Common myeloid progenitor, CD34-positive (primary cell): ENCODE results near the gene SPDYE3.
"Not testable (repeated sequence)": the region's sequence is repeated elsewhere in the genome, so short reads cannot be mapped to it uniquely, and the experiment has no call there.

Experiments used
- CTCF ChIA-PET: fragments of 350-600 bp; sonication (Branson Sonifier 250); formaldehyde crosslinking; loops from one replicate; lab custom pipeline; 2021; ENCODE audit warnings: antibody characterized with exemption; lab: Charles Lee
- POLR2A ChIA-PET: fragments of 350-600 bp; sonication (Branson Sonifier 250); formaldehyde crosslinking; loops from one replicate; lab custom pipeline; 2021; ENCODE audit warnings: antibody characterized with exemption; lab: Charles Lee
- DNase-seq, 3 donors: peaks; one replicate each; pipeline versions ENCODE4 v3.0.0 to v3.0.0-alpha.2; 2013
- H3K27ac ChIP-seq, 2 experiments: 1 replicate in 1 of 2; 2 replicates in 1 of 2; pipeline ENCODE4 v1.7.0; 2013; ENCODE audit warnings: inconsistent platforms in 2 of 2, low read length in 2 of 2, mild to moderate bottlenecking in 2 of 2, low read depth in 1 of 2, moderate library complexity in 1 of 2; ENCODE audit not compliant: severe bottlenecking in 2 of 2, insufficient read depth in 1 of 2, poor library complexity in 1 of 2
- H3K27me3 ChIP-seq, 5 experiments: replicated peaks in 2 of 5; 1 replicate in 3 of 5; 2 replicates in 2 of 5; pipeline versions ENCODE4 v1.6.1 to v1.7.0; 2013; ENCODE audit warnings: low read length in 4 of 5, mild to moderate bottlenecking in 2 of 5, moderate library complexity in 2 of 5, inconsistent platforms in 1 of 5; ENCODE audit not compliant: insufficient read depth in 5 of 5, control insufficient read depth in 4 of 5
- H3K36me3 ChIP-seq, 4 experiments: 1 replicate in 2 of 4; 2 replicates in 2 of 4; pipeline versions ENCODE4 v1.6.1 to v1.7.0; 2013; ENCODE audit warnings: low read length in 3 of 4, control low read depth in 1 of 4, mild to moderate bottlenecking in 1 of 4; ENCODE audit not compliant: control insufficient read depth in 4 of 4, insufficient read depth in 4 of 4
- H3K4me1 ChIP-seq, 4 experiments: 1 replicate in 3 of 4; 2 replicates in 1 of 4; pipeline versions ENCODE4 v1.6.1 to v1.7.1; 2013; ENCODE audit warnings: low read length in 3 of 4, mild to moderate bottlenecking in 3 of 4, control low read depth in 1 of 4, inconsistent platforms in 1 of 4, moderate library complexity in 1 of 4; ENCODE audit not compliant: control insufficient read depth in 4 of 4, insufficient read depth in 4 of 4; ENCODE audit errors: control extremely low read depth in 1 of 4
- H3K4me3 ChIP-seq, 7 experiments: 1 replicate in 4 of 7; 2 replicates in 3 of 7; pipeline versions ENCODE4 v1.5.1 to v1.7.0; 2013; ENCODE audit warnings: mild to moderate bottlenecking in 7 of 7, low read length in 6 of 7, moderate library complexity in 6 of 7, inconsistent platforms in 2 of 7, low read depth in 2 of 7, control low read depth in 1 of 7; ENCODE audit not compliant: insufficient read depth in 4 of 7, control insufficient read depth in 1 of 7; ENCODE audit errors: extremely low read depth in 1 of 7
- H3K9me3 ChIP-seq, 5 experiments: 1 replicate in 4 of 5; 2 replicates in 1 of 5; pipeline versions ENCODE4 v1.6.1 to v1.7.1; 2013; ENCODE audit warnings: low read length in 4 of 5, mild to moderate bottlenecking in 2 of 5, inconsistent platforms in 1 of 5, low read depth in 1 of 5, moderate library complexity in 1 of 5; ENCODE audit not compliant: control insufficient read depth in 4 of 5, insufficient read depth in 2 of 5; ENCODE audit errors: control extremely low read depth in 1 of 5
- WGBS: methylation state at CpG from one replicate; pipeline ENCODE4 v1.1.5; 2013; ENCODE audit not compliant: insufficient coverage; 5-methylcytosine and 5-hydroxymethylcytosine counted together

Gene SPDYE3

DNA sequence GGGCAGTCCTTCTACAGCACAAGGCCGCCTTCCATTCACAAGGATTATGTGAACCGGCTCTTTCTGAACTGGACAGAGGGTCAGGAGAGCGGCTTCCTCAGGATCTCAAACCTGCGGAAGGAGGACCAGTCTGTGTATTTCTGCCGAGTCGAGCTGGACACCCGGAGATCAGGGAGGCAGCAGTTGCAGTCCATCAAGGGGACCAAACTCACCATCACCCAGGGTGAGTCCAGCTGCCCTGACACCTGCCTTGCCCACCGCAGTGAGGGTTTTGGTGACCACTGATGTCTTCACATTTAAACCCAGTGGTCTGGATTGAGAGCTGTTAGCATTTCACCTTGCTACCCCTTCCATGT is 51.3 kb downstream of the SPDYE3 start:
- POLR2A ChIA-PET: no interaction called here
- 99% methylated on average over 8 of the region's 8 CpGs for WGBS
- Histone ChIP-seq H3K36me3 (peaks cover 26 to 91% (median 70%) of the 10 kb centered on the region in 4 experiments), H3K4me3 (no peak overlapping the region), H3K27ac (no peak overlapping the region), H3K4me1 (peaks cover 0 to 5% (median 0%) of the 10 kb centered on the region in 4 experiments), H3K27me3 (no peaks in the 10 kb centered on the region), H3K9me3 (no peaks in the 10 kb centered on the region)
- CTCF ChIA-PET: interaction anchor here (0.6 to 3.9 kb wide), 7 partner anchors 10 to 96 kb away, joined by 3 to 28 read pairs (median 4); no protein-coding TSS in a partner anchor
- no peak for DNase-seq

DNA sequence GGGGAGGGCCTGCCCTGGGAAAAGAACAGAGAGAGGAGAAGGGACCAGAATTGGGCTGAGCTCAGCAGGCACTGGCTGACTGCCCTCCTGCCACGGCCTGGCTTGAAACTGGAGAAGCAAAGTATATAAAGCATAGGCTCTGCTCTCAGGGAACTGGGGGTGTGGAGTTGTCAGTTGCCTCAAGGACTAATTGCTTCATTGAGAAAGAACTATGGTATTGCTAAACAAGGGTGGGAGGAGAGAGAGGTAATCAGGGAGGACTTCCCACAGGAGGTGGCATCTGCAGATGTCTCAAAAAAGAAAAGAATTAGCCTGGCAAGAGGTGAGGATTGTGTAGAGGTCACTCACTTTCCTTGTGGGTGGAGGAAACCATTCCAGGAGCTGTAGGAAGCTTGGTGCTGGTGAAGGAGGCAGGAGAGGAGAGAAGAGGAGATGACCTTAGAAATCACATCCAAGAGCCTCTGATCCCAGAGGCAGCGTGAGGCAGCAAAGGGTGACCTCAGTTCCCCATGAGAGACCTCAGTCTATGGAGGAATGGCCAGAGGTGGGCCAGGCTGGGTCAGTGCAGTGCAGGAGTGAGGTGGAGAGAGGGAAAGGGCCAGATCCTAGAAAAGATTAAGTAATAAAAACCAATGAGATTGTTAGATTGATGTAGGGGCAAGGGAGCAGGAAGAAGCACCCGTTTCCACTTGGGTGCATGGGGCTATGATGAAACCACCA is 52.8 kb downstream of the SPDYE3 start:
- POLR2A ChIA-PET: no interaction called here
- peak overlapping the region in 1 of 2 experiments; percentile 15 for H3K27ac ChIP-seq
- DNase-seq: no peak

DNA sequence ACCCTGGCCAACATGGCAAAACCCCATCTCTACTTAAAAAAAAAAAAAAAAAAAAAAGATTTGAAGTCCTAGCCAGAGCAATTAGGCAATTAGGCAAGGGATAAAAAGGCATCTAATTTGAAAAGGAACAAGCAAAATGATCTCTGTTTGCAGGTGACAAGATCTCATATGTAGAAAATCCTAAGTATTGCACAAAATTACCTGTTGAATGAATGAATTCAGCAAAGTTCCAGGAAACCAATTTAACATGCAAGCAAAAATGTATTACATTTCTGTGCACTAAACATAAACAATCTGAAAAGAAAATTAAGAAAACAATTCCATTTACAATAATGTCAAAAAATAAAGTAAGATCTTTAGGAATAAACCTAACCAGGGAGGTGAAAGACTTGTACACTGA is 55.6 kb downstream of the SPDYE3 start:
- POLR2A ChIA-PET: no interaction called here
- Histone ChIP-seq H3K27me3 (no peaks in the 10 kb centered on the region), H3K4me1 (peaks cover 2 to 33% (median 18%) of the 10 kb centered on the region in 4 experiments), H3K27ac (no peak overlapping the region), H3K36me3 (peaks cover 18 to 67% (median 47%) of the 10 kb centered on the region in 4 experiments), H3K4me3 (no peak overlapping the region), H3K9me3 (no peaks in the 10 kb centered on the region)
- CTCF ChIA-PET: no interaction called here
- no peak for DNase-seq

More for the DNA sequence above, 52.8 kb downstream of the SPDYE3 start:
- 94% methylated on average over 2 of the region's 3 CpGs for WGBS
- CTCF ChIA-PET: interaction anchor here (0.7 to 3.9 kb wide), 5 partner anchors 8 to 89 kb away, joined by 3 to 28 read pairs (median 3); no protein-coding TSS in a partner anchor
- H3K4me1 ChIP-seq: peaks cover 0 to 10% (median under 1%) of the 10 kb centered on the region in 4 experiments
- peaks cover 26 to 86% (median 64%) of the 10 kb centered on the region in 4 experiments for H3K36me3 ChIP-seq
- H3K4me3 ChIP-seq: no peak overlapping the region
- no peaks in the 10 kb centered on the region for H3K27me3 ChIP-seq
- no peaks in the 10 kb centered on the region for H3K9me3 ChIP-seq

DNA sequence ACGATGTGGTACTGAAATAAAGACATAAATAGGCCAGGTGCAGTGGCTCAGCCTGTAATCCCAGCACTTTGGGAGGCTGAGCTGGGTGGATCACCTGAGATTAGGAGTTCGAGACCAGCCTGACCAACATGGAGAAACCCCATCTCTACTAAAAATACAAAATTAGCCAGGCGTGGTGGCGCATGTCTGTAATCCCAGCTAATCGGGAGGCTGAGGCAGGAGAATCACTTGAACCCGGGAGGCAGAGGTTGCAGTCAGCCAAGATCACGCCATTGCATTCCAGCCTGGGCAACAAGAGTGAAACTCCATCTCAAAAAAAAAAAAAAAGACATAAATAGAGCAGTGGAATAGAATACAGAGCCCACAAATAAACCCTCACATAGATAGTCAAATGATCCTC is 56.3 kb downstream of the SPDYE3 start:
- peaks cover 18 to 60% (median 42%) of the 10 kb centered on the region in 4 experiments for H3K36me3 ChIP-seq
- H3K9me3 ChIP-seq, H3K27ac ChIP-seq, CTCF ChIA-PET, POLR2A ChIA-PET, H3K4me3 ChIP-seq, DNase-seq, H3K27me3 ChIP-seq: not testable (repeated sequence)
- 100% methylated on average over 4 of the region's 7 CpGs for WGBS
- H3K4me1 ChIP-seq: peaks cover 7 to 40% (median 25%) of the 10 kb centered on the region in 4 experiments

DNA sequence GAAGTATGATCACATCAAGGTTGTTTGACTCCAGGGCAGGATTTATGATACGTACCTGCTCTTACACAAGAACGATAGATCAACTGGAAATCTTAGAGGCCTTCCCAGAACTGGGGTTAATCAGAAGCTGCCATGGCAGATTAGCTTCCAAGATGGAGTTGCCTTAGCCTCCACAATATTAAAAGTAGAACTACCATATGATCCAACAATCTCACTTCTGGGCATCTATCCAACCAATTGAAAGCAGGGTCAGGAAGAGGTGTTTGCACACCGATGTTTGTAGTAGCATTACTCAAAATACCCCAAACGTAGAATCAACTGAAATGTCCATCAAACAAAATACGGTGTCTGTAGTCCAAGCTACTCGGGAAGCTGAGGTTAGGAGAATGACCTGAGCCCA is 57.0 kb downstream of the SPDYE3 start:
- 94% methylated on average over 6 of the region's 6 CpGs for WGBS

DNA sequence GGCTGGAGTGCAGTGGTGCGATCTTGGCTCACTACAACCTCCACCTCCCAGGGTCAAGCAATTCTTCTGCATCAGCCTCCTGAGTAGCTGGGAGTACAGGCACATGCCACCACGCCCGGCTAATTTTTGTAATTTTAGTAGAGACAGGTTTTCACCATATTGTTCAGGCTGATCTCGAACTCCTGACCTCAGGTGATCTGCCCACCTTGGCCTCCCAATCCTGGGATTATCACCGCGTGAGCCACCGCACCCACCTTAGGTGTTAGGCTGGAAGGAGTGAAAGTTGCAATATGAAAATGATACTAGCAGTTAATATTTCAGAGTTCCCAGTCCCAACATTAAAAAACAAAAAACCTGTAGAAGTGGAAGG is 58.5 kb downstream of the SPDYE3 start:
- not testable (repeated sequence) for H3K4me3 ChIP-seq
- POLR2A ChIA-PET: interaction anchor here (0.6 kb wide), 1 partner anchor 62 kb away, joined by 3 read pairs; the partner anchor contains the start of gene ZCWPW1

More for the DNA sequence above, 57.0 kb downstream of the SPDYE3 start:
- H3K36me3 ChIP-seq: peaks cover 12 to 54% (median 35%) of the 10 kb centered on the region in 4 experiments
- peaks cover 7 to 47% (median 31%) of the 10 kb centered on the region in 4 experiments for H3K4me1 ChIP-seq
- ChIA-PET POLR2A (no interaction called here), CTCF (interaction anchor here (1.4 to 1.8 kb wide), 2 partner anchors 16 to 44 kb away, joined by 3 to 6 read pairs; no protein-coding TSS in a partner anchor)
- no peaks in the 10 kb centered on the region for H3K27me3 ChIP-seq
- no peak overlapping the region for H3K27ac ChIP-seq
- DNase-seq: no peak
- H3K4me3 ChIP-seq: no peak overlapping the region
- no peaks in the 10 kb centered on the region for H3K9me3 ChIP-seq

More for the DNA sequence above, 58.5 kb downstream of the SPDYE3 start:
- not testable (repeated sequence) for DNase-seq, H3K9me3 ChIP-seq, H3K27me3 ChIP-seq
- H3K27ac ChIP-seq: peak overlapping the region in 1 of 2 experiments; percentile 39
- H3K4me1 ChIP-seq: peaks cover 7 to 58% (median 39%) of the 10 kb centered on the region in 4 experiments
- CTCF ChIA-PET: interaction anchor here (1.0 to 1.8 kb wide), 3 partner anchors 8 to 42 kb away, joined by 3 to 6 read pairs (median 3); no protein-coding TSS in a partner anchor
- H3K36me3 ChIP-seq: peaks cover 7 to 42% (median 26%) of the 10 kb centered on the region in 4 experiments
- 87% methylated on average over 3 of the region's 7 CpGs for WGBS
